Measurements from ENCODE around the gene ANGPTL4.
A peak's percentile ranks its signal among the peaks of the same experiment; 100 is the strongest.
"Not testable (repeated sequence)": the region's sequence is repeated elsewhere in the genome, so short reads cannot be mapped to it uniquely, and the experiment has no call there.

Gene ANGPTL4

GRCh38 chr19:8366121-8366581 is 2.2 kb downstream of the ANGPTL4 start:
- DNase-seq: no peak

DNA sequence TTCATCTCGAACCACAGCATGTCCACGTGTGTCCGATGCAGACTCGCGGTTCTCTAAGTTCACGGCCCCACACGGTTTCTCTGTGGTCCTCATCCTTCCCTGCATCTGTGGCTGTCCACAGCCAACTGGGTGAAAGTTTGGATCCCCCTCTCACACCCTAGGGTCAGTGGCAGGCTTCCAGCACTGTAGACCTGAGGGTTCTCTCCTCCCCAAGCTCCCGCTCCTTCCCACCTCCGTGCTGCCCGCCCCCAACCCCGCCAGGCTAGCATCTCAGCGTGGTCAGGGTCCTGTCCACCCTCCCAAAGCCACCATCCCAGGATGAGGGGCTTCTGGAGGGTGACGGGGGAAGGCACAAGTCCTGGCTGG is 3.0 kb downstream of the ANGPTL4 start:
- DNase-seq: no peak

DNA sequence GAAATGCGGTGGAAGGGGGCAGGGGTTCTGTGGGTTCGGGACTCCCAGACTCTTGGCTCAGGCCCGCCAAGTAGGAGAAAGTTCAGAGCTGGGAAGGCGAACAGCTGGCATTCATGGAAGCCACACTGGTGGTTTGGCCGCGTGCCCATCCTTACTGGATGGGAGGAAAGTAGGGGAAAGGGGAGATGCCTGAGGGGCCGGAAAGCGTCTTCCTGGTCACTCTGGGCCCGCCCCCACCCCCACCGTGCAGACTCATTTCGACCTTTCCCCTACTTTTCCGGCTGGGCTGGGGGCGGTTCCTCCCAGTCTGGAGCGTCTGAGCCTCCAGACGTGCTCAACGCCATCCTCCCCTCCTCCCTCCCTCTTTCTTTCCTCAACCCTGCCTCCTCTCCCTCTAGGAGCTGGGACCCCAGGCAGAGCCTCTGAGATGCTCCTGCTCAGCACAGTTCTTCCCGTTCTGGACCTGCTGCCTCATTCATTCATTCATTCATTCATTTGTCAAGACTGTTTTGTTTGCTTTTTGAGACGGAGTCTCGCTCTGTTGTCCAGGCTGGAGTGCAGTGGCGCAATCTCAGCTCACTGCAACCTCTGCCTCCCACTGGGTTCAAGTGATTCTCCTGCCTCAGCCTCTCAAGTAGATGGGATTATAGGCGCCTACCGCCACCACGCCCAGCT is 3.5 kb downstream of the ANGPTL4 start:
- peak; percentile 2 for DNase-seq

DNA sequence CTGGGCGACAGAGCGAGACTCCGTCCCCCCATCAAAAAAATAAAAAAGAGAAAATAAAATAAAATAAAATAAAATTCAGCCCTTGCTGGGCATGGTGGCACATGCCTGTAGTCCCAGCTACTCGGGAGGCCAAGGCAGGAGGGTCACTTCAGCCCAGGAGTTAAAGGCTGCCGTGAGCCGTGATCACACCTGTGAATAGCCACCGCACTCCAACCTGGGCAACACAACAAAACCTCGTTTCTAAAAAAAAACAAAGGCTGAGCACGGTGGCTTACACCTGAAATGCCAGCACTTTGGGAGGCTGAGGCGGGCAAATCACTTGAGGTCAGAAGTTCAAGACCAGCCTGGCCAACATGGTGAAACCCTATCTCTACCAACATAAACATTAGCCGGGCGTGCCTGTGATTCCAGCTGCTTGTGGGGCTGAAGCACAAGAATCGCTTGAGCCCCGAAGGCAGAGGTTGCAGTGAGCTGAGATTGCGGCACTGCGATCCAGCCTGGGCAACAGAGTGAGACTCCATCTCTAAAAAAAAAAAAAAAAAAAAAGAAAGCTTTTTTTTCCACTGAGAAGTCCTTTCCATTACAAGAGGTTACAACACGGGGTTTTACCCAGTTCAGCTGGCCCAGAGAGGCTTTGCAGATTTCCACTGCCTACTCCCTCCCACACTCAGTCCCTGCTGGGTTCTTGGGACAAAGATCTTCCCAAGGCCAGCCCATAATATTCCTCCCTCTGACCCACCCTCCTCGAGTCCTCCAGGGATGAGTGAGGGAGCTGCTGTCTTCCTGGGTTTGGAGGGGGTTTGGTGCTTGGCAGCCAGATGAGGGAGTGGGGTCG is 6.4 kb downstream of the ANGPTL4 start:
- no peak for DNase-seq

GRCh38 chr19:8371011-8371804 is 7.3 kb downstream of the ANGPTL4 start:
- no peak for DNase-seq

DNA sequence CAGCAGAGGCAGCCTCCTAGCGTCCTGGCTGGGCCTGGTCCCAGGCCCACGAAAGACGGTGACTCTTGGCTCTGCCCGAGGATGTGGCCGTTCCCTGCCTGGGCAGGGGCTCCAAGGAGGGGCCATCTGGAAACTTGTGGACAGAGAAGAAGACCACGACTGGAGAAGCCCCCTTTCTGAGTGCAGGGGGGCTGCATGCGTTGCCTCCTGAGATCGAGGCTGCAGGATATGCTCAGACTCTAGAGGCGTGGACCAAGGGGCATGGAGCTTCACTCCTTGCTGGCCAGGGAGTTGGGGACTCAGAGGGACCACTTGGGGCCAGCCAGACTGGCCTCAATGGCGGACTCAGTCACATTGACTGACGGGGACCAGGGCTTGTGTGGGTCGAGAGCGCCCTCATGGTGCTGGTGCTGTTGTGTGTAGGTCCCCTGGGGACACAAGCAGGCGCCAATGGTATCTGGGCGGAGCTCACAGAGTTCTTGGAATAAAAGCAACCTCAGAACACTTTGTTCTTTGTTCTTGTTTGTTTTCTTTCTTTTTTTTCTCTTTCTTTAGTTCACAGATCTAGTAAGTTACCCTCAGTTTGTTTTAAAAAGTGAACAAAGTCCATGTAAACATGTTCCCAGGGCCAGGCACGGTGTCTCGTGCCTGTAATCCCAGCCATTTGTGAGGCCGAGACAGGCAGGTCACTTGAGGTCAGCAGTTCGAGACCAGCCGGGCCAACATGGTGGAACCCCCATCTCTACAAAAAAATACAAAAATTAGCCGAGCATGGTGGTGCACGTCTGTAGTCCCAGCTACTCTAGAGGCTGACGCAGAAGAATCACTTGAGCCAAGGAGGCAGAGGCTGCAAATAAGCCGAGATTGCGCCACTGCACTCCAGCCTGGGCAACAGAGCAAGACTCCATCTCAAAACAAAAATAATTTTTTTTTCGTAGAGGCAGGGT is 10.2 kb downstream of the ANGPTL4 start:
- no peak for DNase-seq

DNA sequence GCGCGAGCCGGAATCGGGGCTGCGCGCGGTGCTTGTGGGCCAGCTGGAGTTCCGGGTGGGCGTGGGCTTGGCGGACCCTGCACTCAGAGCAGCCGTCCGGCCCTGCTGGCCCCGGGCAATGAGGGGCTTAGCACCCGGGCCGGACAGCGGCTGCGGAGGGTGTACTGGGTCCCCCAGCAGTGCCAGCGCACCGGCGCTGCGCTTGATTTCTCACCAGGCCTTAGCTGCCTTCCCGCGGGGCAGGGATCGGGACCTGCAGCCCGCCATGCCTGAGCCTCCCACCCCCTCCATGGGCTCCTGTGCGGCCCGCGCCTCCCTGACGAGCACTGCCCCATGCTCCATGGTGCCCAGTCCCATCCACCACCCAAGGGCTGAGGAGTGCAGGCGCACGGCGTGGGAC is 11.8 kb downstream of the ANGPTL4 start:
- DNase-seq: not testable (repeated sequence)

DNA sequence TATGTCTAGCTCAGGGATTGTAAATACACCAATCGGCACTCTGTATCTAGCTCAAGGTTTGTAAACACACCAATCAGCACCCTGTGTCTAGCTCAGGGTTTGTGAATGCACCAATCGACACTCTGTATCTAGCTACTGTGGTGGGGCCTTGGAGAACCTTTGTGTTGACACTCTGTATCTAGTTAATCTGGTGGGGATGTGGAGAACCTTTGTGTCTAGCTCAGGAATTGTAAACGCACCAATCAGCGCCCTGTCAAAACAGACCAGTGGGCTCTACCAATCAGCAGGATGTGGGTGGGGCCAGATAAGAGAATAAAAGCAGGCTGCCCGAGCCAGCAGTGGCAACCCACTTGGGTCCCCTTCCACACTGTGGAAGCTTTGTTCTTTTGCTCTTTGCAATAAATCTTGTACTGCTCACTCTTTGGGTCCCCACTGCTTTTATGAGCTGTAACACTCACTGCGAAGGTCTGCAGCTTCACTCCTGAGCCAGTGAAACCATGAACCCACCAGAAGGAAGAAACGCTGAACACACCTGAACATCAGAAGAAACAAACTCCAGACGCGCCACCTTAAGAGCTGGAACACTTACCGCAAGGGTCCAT is 12.5 kb downstream of the ANGPTL4 start:
- not testable (repeated sequence) for DNase-seq

GRCh38 chr19:8377598-8377997 is 13.6 kb downstream of the ANGPTL4 start:
- no peak for DNase-seq

GRCh38 chr19:8379156-8379891 is 15.4 kb downstream of the ANGPTL4 start:
- not testable (repeated sequence) for DNase-seq

GRCh38 chr19:8384569-8384968 is 20.6 kb downstream of the ANGPTL4 start:
- DNase-seq: not testable (repeated sequence)

DNA sequence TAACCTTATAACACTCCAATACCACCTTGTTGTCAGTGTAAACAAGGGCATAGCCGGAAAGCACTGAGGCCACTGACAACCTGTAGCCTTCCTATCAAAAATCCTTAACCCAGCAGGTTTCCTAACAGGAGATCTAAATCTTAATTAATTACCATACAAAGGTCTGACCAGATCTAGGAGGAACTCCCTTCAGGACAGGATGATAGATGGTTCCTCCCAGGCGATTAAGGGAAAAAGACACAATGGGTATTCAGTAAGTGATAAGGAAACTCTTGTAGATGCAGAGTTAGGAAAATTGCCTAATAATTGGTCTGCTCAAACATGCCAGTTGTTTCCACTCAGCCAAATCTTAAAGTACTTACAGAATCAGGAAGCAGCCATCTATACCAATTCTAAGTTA is 21.1 kb downstream of the ANGPTL4 start:
- DNase-seq: not testable (repeated sequence)

GRCh38 chr19:8385566-8385965 is 21.6 kb downstream of the ANGPTL4 start:
- not testable (repeated sequence) for DNase-seq

DNA sequence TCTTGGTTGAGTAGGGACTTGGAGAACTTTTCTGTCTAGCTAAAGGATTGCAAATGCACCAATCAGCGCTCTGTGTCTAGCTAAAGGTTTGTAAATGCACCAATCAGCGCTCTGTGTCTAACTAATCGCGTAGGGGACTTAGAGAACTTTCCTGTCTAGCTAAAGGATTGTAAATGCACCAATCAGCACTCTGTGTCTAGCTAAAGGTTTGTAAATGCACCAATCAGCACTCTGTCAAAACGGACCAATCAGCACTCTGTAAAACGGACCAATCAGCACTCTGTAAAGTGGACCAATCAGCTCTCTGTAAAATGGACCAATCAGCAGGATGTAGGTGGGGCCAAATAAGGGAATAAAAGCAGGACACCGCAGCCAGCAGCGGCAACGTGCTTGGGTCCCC is 22.5 kb downstream of the ANGPTL4 start:
- DNase-seq: not testable (repeated sequence)

GRCh38 chr19:8386990-8387389 is 23.0 kb downstream of the ANGPTL4 start:
- DNase-seq: no peak

- peak; percentile 13 for DNase-seq
Measured at GRCh38 chr19:8387688-8388611, 24.0 kb downstream of the ANGPTL4 start.

DNA sequence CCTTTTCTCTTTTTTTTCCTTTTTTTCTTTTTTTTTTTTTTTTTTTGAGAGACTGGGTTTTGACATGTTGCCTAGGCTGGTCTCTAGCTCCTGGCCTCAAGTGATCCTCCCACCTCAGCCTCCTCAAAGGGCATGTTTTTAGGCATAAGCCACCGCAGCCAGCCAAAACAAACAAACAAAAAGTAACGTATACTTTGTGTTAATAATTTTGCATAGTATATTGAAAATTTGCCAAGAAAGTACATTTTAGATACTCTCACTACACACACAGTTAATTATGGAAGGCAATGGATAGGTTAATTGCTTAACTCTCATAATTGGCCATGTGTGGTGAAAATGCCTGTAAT is 24.6 kb downstream of the ANGPTL4 start:
- no peak for DNase-seq

DNA sequence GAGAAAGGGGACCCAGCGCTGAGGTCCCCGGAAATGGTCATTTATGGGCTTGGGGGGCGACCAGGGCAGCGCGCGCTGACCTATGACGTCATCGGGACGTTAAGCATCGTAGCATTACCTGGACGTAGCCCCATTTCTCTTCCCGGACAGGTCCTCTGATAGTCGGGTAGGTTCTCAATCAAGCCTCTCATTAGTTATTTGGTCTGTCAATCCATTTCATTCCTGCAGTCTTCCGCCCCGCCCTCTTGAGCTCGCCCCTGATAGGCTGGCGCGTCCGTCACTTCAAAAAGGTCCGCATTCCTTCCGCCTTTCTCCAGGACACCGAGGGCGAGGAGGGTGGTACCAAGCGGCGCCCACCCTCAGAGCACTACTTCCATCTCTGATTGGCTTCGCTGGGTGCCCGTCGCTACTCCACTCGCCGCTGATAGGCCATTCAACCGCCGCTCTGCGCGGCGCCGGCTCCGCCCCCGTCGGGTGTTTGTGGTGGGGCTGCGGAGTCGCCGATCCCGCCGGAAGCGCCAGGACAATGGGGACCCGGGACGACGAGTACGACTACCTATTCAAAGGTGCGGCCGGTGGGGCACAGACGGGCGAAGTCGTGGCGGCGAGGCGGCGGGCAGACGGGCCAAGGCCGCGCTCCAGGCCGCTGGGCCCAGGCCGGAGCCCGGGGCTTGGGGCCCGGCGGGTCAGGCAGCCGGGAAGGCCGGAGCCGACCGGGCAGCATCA is 26.1 kb downstream of the ANGPTL4 start, which contains the start of gene RAB11B:
Gene RAB11B (plus strand): TSS at position 470 of the 726 bp plus-strand sequence. CDS start 57 bp downstream, at position 527.
- DNase-seq: peak; percentile 100

DNA sequence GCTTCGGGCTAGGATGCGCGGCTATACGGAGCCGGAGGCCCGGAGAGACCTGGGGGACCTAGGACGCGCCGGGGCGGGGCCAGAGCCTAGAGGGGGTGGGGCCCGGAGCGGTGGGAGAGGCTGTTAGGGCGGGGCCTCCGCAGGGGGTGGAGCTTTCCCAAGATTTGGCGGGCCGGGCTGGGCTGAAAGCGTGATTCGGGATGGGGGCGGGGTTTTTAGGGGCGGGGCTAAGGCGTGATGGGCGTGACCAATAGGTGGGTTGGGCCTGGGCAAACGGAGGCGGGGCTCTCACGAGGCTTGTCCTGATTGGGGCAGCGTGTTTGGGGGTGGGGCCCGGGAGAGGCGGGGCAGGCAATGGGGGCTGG is 26.6 kb downstream of the ANGPTL4 start:
- peak; percentile 80 for DNase-seq
